ENCODE measurements around the gene SPAG9. TPM values are rescaled to one million over a fixed set of nuclear protein-coding genes. Genes with fewer than 3 reads are reported as not detected.

SPAG9 gene
- total RNA-seq, 1 experiment from 2014 or later: 77.6 TPM

DNA sequence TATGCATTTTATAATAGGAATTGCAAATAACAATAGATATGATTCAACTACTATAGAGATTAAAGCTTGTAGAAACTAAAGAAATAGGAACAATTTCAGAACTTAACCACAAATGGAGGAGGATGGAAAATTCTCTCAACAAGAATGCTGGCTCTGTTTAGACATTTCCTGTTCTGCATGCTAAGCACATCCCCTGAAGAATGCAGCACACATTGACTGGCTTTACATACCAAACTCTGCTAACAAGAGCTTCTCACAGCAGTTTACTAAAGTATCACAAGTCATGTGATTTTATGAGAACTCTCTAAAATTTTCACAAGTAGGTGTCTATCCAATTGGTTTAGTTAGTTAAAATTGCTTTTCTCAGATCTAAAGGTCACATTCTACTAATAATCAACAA is 85.2 kb downstream of the SPAG9 start:
- POLR2A ChIA-PET: no interaction called here
- Histone ChIP-seq H3K9me2 (ENCODE audit: insufficient read depth) (no peaks in the 10 kb centered on the region), H3K79me2 (ENCODE audit: insufficient read depth, low read length) (no peaks in the 10 kb centered on the region; the same call in 1 of the 2 replicates), H2AFZ (ENCODE audit: low read depth, low read length, poor library complexity, severe bottlenecking) (no peak overlapping the region), H4K20me1 (ENCODE audit: insufficient read depth) (no peaks in the 10 kb centered on the region; the same call in 1 of the 2 replicates), H3K4me2 (ENCODE audit: low read length) (no peak overlapping the region), H3K4me3 (replicated peaks in 1 of 2; ENCODE audit: low read depth in 1 of 2, low read length in 2 of 2) (no peak overlapping the region), H3K27me3 (ENCODE audit: insufficient read depth, low read length) (no peaks in the 10 kb centered on the region), H3K27ac (ENCODE audit: low read depth, low read length) (no peak overlapping the region), H3K9me3 (ENCODE audit: control insufficient read depth in 1 of 2, insufficient read depth in 1 of 2, low read depth in 1 of 2, low read length in 2 of 2) (no peaks in the 10 kb centered on the region), H3K36me3 (ENCODE audit: control insufficient read depth in 1 of 2, insufficient read depth in 2 of 2, low read length in 2 of 2) (peaks cover 0 to 2% of the 10 kb centered on the region in 2 experiments; a peak in 1 of 4 replicates), H3K4me1 (ENCODE audit: control insufficient read depth in 1 of 2, insufficient read depth in 2 of 2, low read length in 2 of 2) (no peaks in the 10 kb centered on the region), H3K9ac (ENCODE audit: low read length) (no peak overlapping the region)
- DNase-seq (ENCODE audit: low read depth, low spot score) (no peak), ATAC-seq (no peak)
- intact Hi-C loops (cut with micrococcal nuclease): no loop called here
- CTCF ChIA-PET: no interaction called here
- RAD21 ChIA-PET (ENCODE audit: low non-redundant PET in 1 of 2, low total read pairs in 2 of 2, uncharacterized antibody in 2 of 2, unreplicated experiment in 2 of 2): no interaction called here
- BruUV-seq (replicated peaks): no TSS peak
- TF ChIP-seq, protein P1, sequence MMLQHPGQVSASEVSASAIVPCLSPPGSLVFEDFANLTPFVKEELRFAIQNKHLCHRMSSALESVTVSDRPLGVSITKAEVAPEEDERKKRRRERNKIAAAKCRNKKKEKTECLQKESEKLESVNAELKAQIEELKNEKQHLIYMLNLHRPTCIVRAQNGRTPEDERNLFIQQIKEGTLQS (IDR thresholded peaks at IDR 0.05): no peak
- no peak for TF ChIP-seq EZH2 (IDR thresholded peaks at IDR 0.05)
- TF ChIP-seq CBX3 (IDR thresholded peaks at IDR 0.05; ENCODE audit: low read depth): no peak
- TF ChIP-seq ZNF274 (IDR thresholded peaks at IDR 0.05; ENCODE audit: low read depth, low read length): no peak
- TF ChIP-seq ZFX (IDR thresholded peaks at IDR 0.05): no peak
- TF ChIP-seq JUND (IDR thresholded peaks at IDR 0.05): no peak
- TF ChIP-seq, protein P2, sequence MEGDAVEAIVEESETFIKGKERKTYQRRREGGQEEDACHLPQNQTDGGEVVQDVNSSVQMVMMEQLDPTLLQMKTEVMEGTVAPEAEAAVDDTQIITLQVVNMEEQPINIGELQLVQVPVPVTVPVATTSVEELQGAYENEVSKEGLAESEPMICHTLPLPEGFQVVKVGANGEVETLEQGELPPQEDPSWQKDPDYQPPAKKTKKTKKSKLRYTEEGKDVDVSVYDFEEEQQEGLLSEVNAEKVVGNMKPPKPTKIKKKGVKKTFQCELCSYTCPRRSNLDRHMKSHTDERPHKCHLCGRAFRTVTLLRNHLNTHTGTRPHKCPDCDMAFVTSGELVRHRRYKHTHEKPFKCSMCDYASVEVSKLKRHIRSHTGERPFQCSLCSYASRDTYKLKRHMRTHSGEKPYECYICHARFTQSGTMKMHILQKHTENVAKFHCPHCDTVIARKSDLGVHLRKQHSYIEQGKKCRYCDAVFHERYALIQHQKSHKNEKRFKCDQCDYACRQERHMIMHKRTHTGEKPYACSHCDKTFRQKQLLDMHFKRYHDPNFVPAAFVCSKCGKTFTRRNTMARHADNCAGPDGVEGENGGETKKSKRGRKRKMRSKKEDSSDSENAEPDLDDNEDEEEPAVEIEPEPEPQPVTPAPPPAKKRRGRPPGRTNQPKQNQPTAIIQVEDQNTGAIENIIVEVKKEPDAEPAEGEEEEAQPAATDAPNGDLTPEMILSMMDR (IDR thresholded peaks at IDR 0.05 in 2 of 3, conservative IDR thresholded peaks at IDR 0.05 in 1 of 3; ENCODE audit: borderline replicate concordance in 1 of 3, insufficient read depth in 1 of 3, low read depth in 2 of 3, low read length in 2 of 3): no peak
- TF ChIP-seq SIN3A (IDR thresholded peaks at IDR 0.05; ENCODE audit: low read depth): no peak
- no peak for TF ChIP-seq TCF7L2 (IDR thresholded peaks at IDR 0.05; ENCODE audit: borderline replicate concordance, extremely low read depth, insufficient read depth, insufficient read length)
